OCI-M1 (cell line): Measurements from ENCODE around the gene H19.

ENCODE experiments used
- DNase-seq: peaks from one replicate; lab custom pipeline; 2025; lab: John Stamatoyannopoulos, UW

The H19 gene

DNA sequence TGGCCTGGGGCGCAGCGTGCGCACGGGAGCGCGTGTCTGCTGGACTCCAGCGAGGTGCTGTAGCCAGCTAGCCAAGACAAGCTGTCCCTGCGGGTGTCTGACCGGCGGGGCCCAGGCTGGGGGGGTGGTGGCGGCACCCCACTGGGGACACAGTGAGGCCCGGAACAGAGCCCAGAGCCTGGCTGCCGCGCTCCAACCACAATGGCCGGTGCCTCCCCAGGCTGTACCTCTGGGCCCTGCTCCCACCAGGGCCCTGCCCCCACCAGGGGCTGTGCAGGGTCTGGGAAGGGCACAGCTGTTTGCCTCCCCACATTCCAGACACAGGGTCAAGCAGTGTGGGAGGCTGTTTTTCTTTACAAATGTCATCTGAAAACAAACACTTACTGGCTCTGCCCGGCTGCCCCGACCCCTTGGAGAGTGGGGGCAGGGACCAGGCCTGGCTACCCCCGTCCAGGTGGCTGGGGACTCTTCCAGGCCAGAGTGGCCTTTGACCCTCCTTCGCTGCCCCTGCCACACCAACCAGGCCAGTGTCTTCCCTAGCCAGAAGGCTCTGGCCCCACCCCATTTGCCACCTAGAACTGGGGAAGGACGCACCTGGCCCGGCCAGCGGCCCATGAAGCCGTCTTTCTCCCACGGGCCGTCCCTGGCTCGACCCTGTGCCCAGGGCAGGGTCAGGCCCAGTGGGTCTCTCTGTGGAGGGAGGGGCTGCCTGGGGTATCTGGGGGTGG, 14.6 kb downstream of the H19 start:
- DNase-seq = no peak

DNA sequence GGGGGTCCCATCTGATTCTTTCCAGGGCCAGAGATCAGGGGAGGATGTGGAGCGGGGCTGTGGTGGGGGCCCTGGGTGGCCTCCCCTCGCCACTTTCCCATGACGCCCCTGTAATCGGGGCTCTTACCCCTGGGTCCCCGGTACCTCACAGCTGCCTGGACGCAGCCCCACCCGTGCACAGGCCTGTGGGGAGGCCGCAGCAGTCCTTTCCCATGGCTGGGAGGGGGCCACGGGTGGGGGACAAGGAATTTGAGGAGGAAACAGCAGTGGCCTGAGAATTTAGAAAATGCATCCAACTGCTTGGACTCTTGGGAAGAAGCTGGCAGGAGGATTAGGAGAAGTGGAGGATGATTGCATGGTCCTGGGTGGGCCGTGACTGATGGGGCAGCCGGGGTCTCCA, 18.0 kb downstream of the H19 start:
- no peak for DNase-seq

DNA sequence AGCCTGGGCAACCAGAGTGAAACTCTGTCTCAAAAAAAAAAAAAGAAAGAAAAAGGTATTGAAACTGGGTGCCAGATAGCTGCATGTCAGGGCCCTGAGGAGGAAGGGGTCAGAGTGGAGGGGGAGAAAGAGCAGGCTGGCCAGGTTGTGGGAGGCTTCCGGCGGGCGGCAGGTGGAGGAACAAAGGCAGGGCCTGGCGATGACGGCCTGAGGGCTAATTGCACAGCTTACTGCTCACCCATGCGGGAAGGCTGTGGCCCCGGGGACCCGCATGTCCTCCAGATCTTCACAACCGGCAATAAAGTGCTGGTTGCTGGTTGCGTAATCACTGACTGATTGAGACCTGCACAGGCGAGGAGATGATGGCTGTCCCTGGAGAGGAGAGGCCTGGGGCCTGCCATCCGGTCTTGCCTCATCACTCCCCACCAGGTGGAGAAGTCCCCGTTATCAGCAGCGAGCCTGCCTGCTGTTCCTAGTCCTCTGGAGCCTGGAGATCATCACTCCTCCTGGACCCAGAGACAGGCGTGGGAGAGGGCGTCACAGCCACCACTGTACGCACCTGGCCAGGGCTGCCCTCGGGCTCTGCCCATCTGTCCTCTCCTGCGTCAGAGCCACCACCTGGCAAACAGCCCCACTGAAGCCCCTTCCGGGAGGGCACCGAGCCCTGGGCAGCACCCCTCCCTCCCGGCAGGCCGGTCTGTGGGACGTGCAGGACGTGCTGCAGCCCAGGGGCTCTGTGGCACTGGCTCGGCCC, 18.7 kb downstream of the H19 start:
- DNase-seq = no peak

DNA sequence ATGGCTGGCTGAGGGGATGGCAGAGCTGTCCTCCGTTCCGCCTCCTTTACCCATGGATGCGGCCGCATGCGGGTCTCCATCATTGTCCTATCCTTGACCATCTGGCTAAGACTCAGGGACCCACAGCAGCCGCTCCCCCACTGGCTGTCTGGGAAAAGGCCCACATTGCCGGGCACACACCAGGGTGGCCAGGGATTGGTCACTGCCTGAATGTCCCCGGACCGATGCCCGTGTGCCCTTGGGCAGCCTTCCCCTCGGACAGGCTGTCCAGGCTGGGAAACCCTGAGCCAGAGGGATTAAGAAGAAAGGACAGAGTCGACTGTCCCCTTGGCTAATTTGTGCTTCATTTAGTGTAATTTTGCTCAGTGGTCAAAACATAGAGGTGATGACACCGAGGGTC, 22.5 kb downstream of the H19 start:
- DNase-seq = no peak

DNA sequence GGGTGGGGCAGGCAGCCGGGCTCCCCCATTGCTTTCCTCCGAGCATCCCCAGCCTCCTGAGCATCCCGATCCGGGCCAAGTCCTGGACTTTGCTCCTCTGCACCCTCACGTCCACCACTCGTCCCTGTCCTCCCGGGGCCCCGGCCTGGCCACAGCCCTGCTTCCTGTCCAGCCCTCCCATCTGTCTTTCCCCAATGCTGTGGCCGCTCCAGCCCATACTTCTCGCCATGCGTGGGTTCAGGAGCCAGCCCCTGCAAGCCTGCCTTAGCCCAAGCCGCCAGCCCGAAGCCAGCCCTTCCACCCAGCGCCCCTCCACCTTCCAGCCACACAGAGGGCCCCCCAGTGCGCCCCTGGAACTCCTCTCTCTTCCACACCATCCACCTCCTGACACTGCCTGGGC, 26.7 kb downstream of the H19 start:
- no peak for DNase-seq

DNA sequence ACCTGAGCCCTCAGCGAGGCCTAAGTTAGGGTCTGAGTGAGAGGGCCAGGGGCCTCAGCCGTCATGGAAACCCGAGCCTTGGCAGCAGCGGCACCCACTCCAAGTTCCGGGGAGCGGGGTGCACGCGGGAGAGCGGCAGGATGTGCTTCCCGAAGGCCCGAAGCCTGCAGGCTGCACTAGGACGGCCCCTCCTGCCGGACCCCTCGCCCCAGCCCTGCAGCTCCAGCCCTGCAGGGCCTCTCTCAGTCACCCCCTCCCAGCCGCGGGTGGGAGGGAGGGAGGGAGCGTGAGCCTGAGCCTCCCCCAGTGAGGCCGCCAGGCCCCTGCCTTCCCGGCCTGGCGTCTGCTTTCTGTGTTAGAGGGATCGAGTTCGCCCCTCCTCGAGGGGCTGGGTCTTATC, 27.9 kb downstream of the H19 start:
- no peak for DNase-seq

DNA sequence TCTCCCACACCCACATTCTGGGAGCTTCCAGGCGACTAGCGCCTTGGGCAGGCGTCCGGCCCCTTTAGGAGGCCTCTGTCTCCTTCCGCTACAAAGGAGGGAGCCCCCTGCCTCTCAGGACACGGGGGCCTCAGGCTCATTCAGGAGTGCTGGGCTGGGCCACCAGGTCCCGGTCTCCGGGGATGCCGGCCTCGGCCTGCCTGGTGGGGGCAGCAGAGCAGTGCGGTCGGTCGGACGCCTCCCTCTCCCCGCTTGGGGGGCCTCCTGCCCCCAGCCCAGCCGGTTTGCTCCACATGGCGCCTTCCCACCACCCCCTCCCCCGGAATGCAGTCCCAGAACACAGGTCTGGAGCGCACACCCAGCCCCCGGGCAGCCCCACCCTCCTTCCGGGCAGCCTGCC, 28.6 kb downstream of the H19 start:
- no peak for DNase-seq

GRCh38 chr11:1968454-1969002, 29.1 kb downstream of the H19 start:
- no peak for DNase-seq

GRCh38 chr11:1967641-1968225, 29.9 kb downstream of the H19 start:
- DNase-seq = no peak

- no peak for DNase-seq
Observed at GRCh38 chr11:1966531-1966930, 31.1 kb downstream of the H19 start.

DNA sequence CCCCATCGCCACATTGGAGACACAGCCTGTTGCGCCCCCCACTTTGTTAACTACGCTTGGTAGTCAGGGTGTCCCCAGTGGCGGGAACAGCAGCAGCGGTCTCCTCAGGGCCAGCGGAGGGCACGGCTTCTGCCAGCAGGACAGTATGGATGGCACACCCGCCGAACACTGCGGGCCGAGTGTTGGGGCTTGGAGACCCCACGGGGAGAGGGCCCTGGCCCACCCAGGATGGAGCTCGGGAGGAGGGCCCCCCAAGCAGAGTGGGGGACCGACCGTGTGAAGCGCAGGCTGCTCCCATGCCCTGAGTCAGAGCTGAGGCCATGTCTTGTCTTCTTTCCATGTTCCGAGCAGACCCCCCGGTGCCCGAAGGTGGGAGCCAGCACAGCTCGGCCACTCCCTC, 32.7 kb downstream of the H19 start:
- no peak for DNase-seq

GRCh38 chr11:1964348-1964747, 33.3 kb downstream of the H19 start:
- no peak for DNase-seq

GRCh38 chr11:1963864-1964263, 33.8 kb downstream of the H19 start:
- no peak for DNase-seq

DNA sequence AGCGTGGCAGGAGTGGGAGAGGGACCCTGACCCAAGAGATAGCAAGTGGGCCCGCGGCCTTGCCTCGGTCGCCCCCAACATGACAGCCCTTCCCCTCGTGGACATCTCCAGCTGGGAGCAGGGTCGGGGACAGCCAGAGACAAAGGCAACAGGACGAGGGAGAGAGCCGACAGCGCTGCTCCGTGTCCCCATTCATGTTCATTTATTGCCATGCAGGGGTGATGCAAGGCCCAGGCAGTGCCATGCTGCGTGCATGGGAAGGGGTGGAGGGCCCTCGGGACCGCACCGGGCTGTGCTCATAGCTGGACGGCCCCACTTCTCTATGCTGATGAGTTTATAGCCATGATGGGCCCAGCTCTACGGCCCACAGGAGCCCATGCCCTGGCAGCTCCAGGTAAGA, 37.9 kb downstream of the H19 start:
- no peak for DNase-seq

GRCh38 chr11:1958367-1958766, 39.3 kb downstream of the H19 start:
- DNase-seq = no peak

DNA sequence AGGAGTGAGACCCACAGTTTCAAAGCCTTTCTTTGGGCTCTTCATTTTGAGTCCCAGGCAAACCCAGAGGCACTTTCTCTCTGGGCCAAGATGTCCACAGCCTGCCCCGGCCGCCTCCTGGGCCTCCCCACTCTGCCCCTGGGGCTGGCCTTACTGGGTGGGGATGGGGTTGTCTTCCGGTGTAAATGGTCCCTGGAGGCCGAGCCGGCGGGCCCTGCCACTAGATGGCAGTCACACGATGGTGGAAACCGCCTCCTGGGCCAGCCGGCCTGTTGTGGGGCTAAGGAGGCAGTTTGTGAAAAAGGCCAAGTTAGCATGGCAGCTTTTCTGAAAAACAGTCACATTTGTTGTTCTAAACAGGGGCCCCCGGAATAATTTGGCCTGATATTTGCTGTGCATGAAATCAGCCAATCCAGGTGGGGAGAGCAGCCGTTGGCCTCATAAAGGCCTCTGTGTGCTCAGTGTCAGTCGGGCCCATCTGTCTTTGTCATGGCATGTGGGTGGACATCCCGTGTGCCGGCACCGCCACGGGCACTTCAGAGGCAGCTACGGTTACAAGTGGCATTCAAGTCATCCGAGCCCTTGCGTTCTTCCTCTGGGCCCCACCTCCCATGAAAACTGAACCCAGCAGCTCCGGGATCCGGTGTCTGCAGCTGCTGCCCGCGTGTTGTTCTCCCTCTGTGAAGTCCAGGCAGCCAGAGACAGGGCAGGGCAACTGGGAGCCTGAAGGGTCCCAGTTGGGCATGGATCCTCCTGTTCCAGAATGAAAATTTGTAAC, 44.0 kb downstream of the H19 start:
- DNase-seq = no peak

DNA sequence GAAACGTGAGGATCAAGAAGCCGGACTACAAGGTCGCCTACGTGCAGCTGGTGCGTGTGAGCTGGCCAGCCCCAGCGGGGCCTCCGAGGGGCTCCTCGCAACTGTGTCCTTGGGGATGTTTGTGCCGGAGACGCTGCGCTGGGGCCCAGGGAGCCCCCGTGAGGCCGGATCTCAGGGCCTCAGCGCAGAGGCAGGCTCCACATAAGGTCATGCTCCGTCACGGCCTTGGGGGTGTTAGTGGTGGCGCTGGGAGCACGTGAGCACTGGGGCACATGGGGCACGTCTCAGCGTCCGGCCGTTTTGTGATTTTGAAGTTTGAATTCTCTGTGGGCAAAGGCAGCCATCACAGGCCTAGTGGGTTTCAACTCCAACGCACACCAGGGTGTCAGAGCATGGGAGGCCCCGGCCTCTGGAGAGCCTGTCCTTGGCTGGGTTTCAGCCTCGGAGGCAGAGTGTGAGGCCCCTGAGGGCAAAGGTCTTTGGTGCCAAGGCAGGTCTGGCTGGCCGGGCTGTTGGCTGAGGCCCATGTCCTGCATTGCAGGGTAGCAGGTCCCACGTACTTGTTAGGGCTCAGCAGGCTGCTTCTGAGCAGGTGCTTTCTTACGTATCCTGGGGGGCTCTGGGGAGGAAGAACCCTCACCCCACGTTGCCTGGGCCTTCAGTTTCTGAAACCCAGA, 44.7 kb downstream of the H19 start:
- DNase-seq = no peak

DNA sequence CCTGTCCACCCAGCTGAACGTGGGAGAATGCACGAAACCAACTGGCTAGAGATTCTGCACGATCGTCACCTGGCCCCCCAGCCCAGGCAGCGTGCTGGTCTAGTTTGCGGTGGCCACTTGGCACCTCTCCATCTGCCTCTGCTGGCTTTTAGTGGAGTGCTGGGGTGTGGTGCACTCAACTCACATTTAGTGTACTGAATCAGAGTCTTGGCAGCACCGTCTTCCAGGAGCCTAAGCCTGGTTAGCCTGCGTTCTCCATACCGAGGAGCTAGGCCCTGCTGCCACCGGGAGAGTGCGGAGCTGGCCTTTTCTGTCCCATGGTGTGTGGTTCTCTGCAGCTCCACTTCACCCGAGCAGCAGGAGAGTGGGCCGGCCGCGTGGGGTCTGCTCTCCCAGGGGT, 47.7 kb downstream of the H19 start:
- DNase-seq = no peak

DNA sequence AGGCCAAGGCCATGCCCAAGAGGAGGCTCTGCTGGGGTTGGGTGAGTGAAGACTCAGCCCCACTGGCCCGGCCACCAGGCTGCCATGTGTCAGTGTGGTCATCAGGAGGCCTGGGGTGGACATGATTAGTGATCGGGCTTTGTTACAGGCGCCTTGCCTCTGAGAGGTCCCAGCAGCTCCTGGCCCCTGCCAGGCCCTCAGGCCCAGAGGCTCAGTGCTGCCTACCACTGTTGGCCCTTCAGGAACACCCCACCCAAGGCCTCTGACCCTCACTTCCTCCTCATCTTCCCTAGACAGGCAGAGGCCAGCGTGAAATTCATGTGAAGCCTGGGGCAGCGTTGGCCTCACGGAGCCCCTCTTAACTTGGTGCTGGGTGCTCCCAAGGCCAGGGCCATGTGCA, 48.3 kb downstream of the H19 start:
- DNase-seq = no peak

DNA sequence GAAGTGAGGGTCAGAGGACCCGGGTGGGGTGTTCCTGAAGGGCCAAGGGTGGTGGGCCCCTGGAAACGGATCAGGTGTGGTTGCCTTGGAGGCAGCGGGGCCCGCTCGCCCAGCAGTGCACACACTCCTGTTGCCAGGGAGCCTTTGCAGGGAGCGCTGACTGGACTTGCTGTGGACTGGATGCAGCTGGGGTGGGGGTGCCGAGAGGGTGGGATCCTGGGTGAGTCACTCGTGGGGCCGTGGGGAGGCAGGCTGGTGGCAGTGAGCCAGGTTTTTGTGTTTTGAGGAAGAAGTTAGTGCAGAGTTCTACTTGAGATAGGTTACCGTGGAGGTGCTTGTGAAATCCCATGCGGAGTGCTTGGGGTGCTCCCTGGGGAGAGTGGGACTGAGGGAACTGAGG, 49.3 kb downstream of the H19 start:
- DNase-seq = no peak

DNA sequence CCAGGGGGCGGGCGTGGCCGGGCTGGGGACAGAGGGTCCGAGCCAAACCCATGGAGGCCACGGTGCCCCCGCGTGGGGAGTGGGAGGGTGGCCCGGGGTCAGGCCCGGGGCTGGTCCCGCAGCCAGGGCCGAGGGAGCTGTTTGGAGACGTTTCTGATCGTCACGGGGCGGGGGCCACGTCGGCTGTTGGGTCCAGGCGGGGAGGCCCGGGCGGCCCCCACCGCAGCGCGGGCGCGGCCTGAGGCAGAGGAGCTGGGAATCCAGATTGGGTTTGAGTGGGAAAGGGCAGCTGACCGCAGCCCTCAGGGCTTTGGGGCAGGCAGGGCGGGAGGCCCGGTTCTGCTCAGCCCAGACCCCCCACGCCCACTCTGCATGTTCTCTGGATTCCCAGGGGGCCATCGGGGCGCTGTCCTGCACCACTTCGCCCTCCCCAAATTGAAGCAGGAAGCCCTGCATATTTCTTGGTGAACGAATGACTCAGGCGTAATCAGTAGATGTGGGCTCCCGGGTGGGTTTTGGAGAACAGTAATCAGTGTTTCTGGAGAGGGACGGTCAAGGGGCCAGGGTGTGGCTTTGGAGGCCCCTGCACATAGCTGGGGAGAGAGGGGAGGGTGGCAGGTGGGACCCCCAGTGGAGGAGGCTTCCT, 49.9 kb downstream of the H19 start:
- no peak for DNase-seq
